Erythroblast (primary cell): ENCODE results near the gene FREM2.

Source experiments
- GATA1 ChIP-seq: IDR thresholded peaks from 2 replicates; pipeline ENCODE4 v1.6.1; 2011; ENCODE audit warnings: low read depth, mild to moderate bottlenecking, control low read depth, low read length, moderate library complexity
- POLR2A ChIP-seq: IDR thresholded peaks from 2 replicates; pipeline ENCODE4 v1.6.1; 2011; ENCODE audit warnings: mild to moderate bottlenecking, low read length

- no peak for TF ChIP-seq POLR2A
- no peak for TF ChIP-seq GATA1
These were observed 68.9 kb downstream of the FREM2 start for GRCh38 chr13:38755793-38756192.
